ENCODE results near the gene ARHGEF12. TPM values are rescaled to one million over a fixed set of nuclear protein-coding genes. Genes with fewer than 3 reads are reported as not detected.

ARHGEF12 gene
- total and polyA plus RNA-seq, 10 of the 15 experiments (the other 5 are each of a cell fraction or from before 2014, with no cell fraction given) = 2.7 to 40.8 (median 20.9) TPM

Small RNA genes within 50 kb of the gene (small RNA-seq; reads per million reads assigned to genes)
- gene RF00100 = 266 reads per million, percentile 99 among the genes with 10 or more reads in this experiment

Other genes with a start within 250 kb of the ARHGEF12 start
- gene TRIM29, start 198.3 kb upstream of the ARHGEF12 start, total RNA-seq (2014; rRNA removed) = not detected in 2 replicates
- gene TRIM29, start 198.3 kb upstream of the ARHGEF12 start, total RNA-seq (2014; rRNA removed; fragmentation: Illumina TruSeq; extraction: Trizol) = not detected in 2 replicates
- not detected in 2 replicates for gene TRIM29, start 198.3 kb upstream of the ARHGEF12 start, total RNA-seq (2021)
- 0.37 TPM in 1 of 2 replicates, not detected in the other for gene TRIM29, start 198.3 kb upstream of the ARHGEF12 start, polyA plus RNA-seq (2011; rRNA removed)
- gene TRIM29, start 198.3 kb upstream of the ARHGEF12 start, polyA plus RNA-seq (2014; fragmentation: Illumina TruSeq; extraction: Trizol) = 0.10 and 0.76 TPM in 2 replicates
- gene TRIM29, start 198.3 kb upstream of the ARHGEF12 start, polyA plus RNA-seq (2014; fragmentation: Nextera tagmentation; extraction: Ambion mirVana) = not detected
- gene TRIM29, start 198.3 kb upstream of the ARHGEF12 start, polyA plus RNA-seq (2014; rRNA removed) = 0.04 and 0.08 TPM in 2 replicates
- gene TRIM29, start 198.3 kb upstream of the ARHGEF12 start, polyA plus RNA-seq (2016; fragmentation: Nextera tagmentation; extraction: Ambion mirVana) = under 1 TPM; 0.26 to 0.67 TPM
- gene OAF, start 125.4 kb upstream of the ARHGEF12 start, total RNA-seq (2014; rRNA removed) = 1.5 and 1.8 TPM in 2 replicates
- gene OAF, start 125.4 kb upstream of the ARHGEF12 start, total RNA-seq (2014; rRNA removed; fragmentation: Illumina TruSeq; extraction: Trizol) = 0.55 and 1.0 TPM in 2 replicates
- 1.5 and 2.0 TPM in 2 replicates for gene OAF, start 125.4 kb upstream of the ARHGEF12 start, total RNA-seq (2021)
- 2.5 and 4.7 TPM in 2 replicates for gene OAF, start 125.4 kb upstream of the ARHGEF12 start, polyA plus RNA-seq (2011; rRNA removed)
- 0.51 and 0.55 TPM in 2 replicates for gene OAF, start 125.4 kb upstream of the ARHGEF12 start, polyA plus RNA-seq (2014; fragmentation: Illumina TruSeq; extraction: Trizol)
- gene OAF, start 125.4 kb upstream of the ARHGEF12 start, polyA plus RNA-seq (2014; fragmentation: Nextera tagmentation; extraction: Ambion mirVana) = under 1 TPM; 0.10 to 0.22 TPM
- gene OAF, start 125.4 kb upstream of the ARHGEF12 start, polyA plus RNA-seq (2014; rRNA removed) = 1.5 and 1.6 TPM in 2 replicates
- gene OAF, start 125.4 kb upstream of the ARHGEF12 start, polyA plus RNA-seq (2016; fragmentation: Nextera tagmentation; extraction: Ambion mirVana) = 1 to 10 TPM in 1 of 2 experiments, under 1 TPM in 1; 0.24 to 1.1 TPM
- 0.11 and 0.16 TPM in 2 replicates for gene POU2F3, start 96.3 kb upstream of the ARHGEF12 start, total RNA-seq (2014; rRNA removed)
- 0.18 and 0.22 TPM in 2 replicates for gene POU2F3, start 96.3 kb upstream of the ARHGEF12 start, total RNA-seq (2014; rRNA removed; fragmentation: Illumina TruSeq; extraction: Trizol)
- gene POU2F3, start 96.3 kb upstream of the ARHGEF12 start, total RNA-seq (2021) = 0.21 and 0.36 TPM in 2 replicates
- gene POU2F3, start 96.3 kb upstream of the ARHGEF12 start, polyA plus RNA-seq (2011; rRNA removed) = 3.5 and 4.4 TPM in 2 replicates
- 0.17 and 0.53 TPM in 2 replicates for gene POU2F3, start 96.3 kb upstream of the ARHGEF12 start, polyA plus RNA-seq (2014; fragmentation: Illumina TruSeq; extraction: Trizol)
- under 1 TPM; 0.15 to 0.37 TPM for gene POU2F3, start 96.3 kb upstream of the ARHGEF12 start, polyA plus RNA-seq (2014; fragmentation: Nextera tagmentation; extraction: Ambion mirVana)
- gene POU2F3, start 96.3 kb upstream of the ARHGEF12 start, polyA plus RNA-seq (2014; rRNA removed) = 0.05 and 0.09 TPM in 2 replicates
- gene POU2F3, start 96.3 kb upstream of the ARHGEF12 start, polyA plus RNA-seq (2016; fragmentation: Nextera tagmentation; extraction: Ambion mirVana) = under 1 TPM; 0.31 to 0.39 TPM
- gene TLCD5, start 11.1 kb upstream of the ARHGEF12 start, total RNA-seq (2014; rRNA removed) = 2.6 and 3.7 TPM in 2 replicates
- 3.0 and 3.1 TPM in 2 replicates for gene TLCD5, start 11.1 kb upstream of the ARHGEF12 start, total RNA-seq (2014; rRNA removed; fragmentation: Illumina TruSeq; extraction: Trizol)
- 3.1 and 3.5 TPM in 2 replicates for gene TLCD5, start 11.1 kb upstream of the ARHGEF12 start, total RNA-seq (2021)
- gene TLCD5, start 11.1 kb upstream of the ARHGEF12 start, polyA plus RNA-seq (2011; rRNA removed) = 13.3 and 15.7 TPM in 2 replicates
- 3.2 and 4.7 TPM in 2 replicates for gene TLCD5, start 11.1 kb upstream of the ARHGEF12 start, polyA plus RNA-seq (2014; fragmentation: Illumina TruSeq; extraction: Trizol)
- gene TLCD5, start 11.1 kb upstream of the ARHGEF12 start, polyA plus RNA-seq (2014; fragmentation: Nextera tagmentation; extraction: Ambion mirVana) = 1 to 10 TPM; 2.4 to 3.1 TPM
- gene TLCD5, start 11.1 kb upstream of the ARHGEF12 start, polyA plus RNA-seq (2014; rRNA removed) = 4.6 and 5.6 TPM in 2 replicates
- 1 to 10 TPM; 2.8 to 4.4 TPM for gene TLCD5, start 11.1 kb upstream of the ARHGEF12 start, polyA plus RNA-seq (2016; fragmentation: Nextera tagmentation; extraction: Ambion mirVana)
- gene GRIK4, start 175.3 kb downstream of the ARHGEF12 start, total RNA-seq (2014; rRNA removed) = 0.44 and 0.85 TPM in 2 replicates
- gene GRIK4, start 175.3 kb downstream of the ARHGEF12 start, total RNA-seq (2014; rRNA removed; fragmentation: Illumina TruSeq; extraction: Trizol) = 0.63 and 0.83 TPM in 2 replicates
- gene GRIK4, start 175.3 kb downstream of the ARHGEF12 start, total RNA-seq (2021) = 1.0 and 1.3 TPM in 2 replicates
- 1.6 and 3.6 TPM in 2 replicates for gene GRIK4, start 175.3 kb downstream of the ARHGEF12 start, polyA plus RNA-seq (2011; rRNA removed)
- 0.48 and 0.88 TPM in 2 replicates for gene GRIK4, start 175.3 kb downstream of the ARHGEF12 start, polyA plus RNA-seq (2014; fragmentation: Illumina TruSeq; extraction: Trizol)
- gene GRIK4, start 175.3 kb downstream of the ARHGEF12 start, polyA plus RNA-seq (2014; fragmentation: Nextera tagmentation; extraction: Ambion mirVana) = under 1 TPM; 0.33 to 0.45 TPM
- gene GRIK4, start 175.3 kb downstream of the ARHGEF12 start, polyA plus RNA-seq (2014; rRNA removed) = 0.77 and 0.78 TPM in 2 replicates
- under 1 TPM; 0.55 to 0.66 TPM for gene GRIK4, start 175.3 kb downstream of the ARHGEF12 start, polyA plus RNA-seq (2016; fragmentation: Nextera tagmentation; extraction: Ambion mirVana)